HEK293 (cell line): ENCODE results near the gene STX1B.

Source experiments
- CTCF ChIP-seq: fragments of 450-650 bp; formaldehyde crosslinking; IDR thresholded peaks from 2 replicates; pipeline ENCODE4 v1.5.1; 2016; ENCODE audit warnings: missing biosample characterization, missing genetic modification characterization
- ZNF121 ChIP-seq: fragments of 450-650 bp; formaldehyde crosslinking; IDR thresholded peaks from 2 replicates; pipeline ENCODE4 v1.5.1; 2016; ENCODE audit warnings: missing biosample characterization, missing genetic modification characterization
- ZNF311 ChIP-seq: fragments of 450-650 bp; formaldehyde crosslinking; IDR thresholded peaks from 2 replicates; pipeline ENCODE4 v1.5.1; 2017; ENCODE audit warnings: missing biosample characterization, missing genetic modification characterization, borderline replicate concordance
- ZNF416 ChIP-seq: fragments of 450-650 bp; formaldehyde crosslinking; IDR thresholded peaks from 2 replicates; pipeline ENCODE4 v1.5.1; 2016; ENCODE audit warnings: missing biosample characterization, missing genetic modification characterization

GRCh38 chr16:31043898-31044481, 33.6 kb upstream of the STX1B start:
- TF ChIP-seq ZNF416 (tag by site-specific recombination) = no peak
- no peak for TF ChIP-seq ZNF311 (tag by site-specific recombination)
- no peak for TF ChIP-seq ZNF121 (tag by site-specific recombination)
- TF ChIP-seq CTCF (tag by site-specific recombination) = no peak
